Anterior cingulate cortex (tissue), 58 donors: ENCODE measurements around the gene FHIT.
"Not testable (repeated sequence)": the region's sequence is repeated elsewhere in the genome, so short reads cannot be mapped to it uniquely, and the experiment has no call there.

Experiments
- DNase-seq, 58 donors: peaks; one replicate each; lab custom pipeline; 2025; lab: John Stamatoyannopoulos, UW

FHIT gene

DNA sequence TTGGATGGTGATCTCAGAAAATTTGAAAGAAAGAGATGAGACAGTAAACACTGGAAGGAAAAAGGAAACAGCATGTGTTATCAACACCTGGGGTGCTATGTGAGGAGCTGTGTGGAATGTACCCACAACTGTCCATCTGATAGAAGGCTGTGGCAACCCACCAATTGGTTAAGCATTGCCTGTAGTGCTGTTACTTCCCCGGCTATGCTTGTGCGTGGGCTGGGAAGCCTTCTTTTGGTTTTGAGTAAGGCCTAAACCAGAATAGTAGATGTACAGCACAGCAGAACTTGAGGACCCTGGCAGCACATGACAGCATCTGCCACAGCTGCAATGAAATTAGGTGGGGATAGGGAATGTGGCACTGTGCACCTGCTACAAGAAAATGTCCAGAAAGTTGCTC is 184.5 kb downstream of the FHIT start:
- no peak for DNase-seq

DNA sequence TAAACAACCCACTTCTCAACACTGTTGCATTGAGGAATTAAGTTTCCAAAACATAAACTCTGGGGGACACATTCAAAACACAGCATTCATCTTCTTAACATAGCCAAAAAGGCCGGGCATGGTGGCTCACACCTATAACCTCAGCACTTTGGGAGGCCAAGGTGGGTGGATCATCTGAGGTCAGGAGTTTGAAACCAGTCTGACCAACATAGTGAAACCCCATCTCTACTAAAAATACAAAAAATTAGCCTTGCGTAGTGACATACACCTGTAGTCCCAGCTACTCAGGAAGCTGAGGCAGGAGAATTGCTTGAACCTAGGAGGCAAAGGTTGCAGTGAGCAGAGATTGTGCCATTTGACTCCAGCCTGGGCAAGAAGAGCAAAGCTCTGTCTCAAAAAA is 185.0 kb downstream of the FHIT start:
- not testable (repeated sequence) for DNase-seq

DNA sequence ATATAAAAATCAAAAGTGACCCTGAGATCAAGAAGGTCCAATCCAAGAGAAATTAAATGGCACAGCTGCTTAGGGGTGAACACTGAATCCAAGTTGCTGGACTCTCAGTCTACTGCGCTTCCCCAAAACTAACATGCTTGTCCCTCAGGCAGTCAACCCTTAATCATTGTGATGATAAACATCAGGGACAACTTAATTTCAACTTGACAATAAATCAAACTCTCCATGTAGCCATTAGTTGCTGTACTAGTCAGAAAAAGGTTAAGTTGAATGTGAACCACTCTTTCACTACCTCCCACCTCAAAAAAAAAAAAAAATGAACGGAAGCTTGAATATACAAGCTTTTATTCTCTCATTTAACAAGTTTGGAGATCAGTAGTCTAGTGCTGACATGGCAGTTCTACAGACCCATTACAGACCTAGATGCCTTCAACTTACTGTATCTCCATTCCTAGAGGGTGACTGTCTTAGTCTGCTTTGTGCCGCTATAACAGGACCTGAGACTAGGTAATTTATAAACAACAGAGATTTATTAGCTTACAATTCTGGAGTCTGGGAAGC is 185.7 kb downstream of the FHIT start:
- DNase-seq, result no peak

DNA sequence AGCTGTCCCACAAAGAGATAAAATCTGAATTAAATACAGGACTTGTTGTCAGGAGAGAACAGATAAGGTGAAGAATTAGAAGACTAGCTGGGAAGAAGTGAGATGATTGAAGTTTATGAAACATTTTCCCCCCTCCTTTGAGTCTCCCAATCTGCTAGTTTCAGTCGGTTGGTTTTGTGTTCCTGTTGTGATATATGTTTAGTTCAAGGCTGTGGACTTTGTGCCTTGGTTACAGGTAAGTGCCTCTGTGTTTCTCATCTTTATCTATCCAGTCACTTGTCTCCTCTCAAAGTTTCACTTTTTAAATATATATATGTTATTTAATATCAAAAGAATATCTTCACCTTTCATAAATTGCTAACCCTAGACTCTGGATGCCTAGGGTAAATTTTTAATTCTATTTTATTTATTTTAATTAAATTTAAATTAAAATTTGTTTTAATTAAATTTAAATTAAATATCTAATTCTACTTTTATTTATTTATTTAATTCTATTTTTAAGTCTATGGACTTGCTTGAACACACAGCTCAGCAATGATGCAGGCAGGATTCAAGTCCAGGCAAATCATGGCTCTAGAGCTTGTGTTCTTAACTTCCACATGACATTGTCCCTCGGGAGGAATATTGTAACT is 190.0 kb downstream of the FHIT start:
- no peak for DNase-seq

DNA sequence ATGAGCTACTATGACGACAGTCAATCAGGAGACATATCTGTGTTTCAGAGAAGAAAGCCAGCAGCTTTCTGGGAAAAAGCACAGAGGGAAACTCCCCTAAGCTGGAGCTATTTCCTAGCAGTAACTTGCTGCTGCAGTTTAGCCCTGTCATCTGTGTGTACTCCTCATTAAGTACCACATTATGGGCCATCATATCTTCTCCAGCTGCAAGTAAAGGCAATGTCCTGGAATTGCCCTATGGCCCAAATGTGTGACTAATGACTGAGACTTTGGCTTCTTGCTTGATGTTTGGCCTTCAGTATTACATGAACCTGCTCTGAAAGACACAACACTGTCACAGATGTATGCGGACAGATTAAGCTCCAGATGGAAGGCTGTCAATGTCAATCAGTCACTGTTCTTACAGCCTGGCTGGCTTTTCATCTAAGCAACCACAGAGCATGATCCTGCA is 190.8 kb downstream of the FHIT start:
- no peak for DNase-seq

DNA sequence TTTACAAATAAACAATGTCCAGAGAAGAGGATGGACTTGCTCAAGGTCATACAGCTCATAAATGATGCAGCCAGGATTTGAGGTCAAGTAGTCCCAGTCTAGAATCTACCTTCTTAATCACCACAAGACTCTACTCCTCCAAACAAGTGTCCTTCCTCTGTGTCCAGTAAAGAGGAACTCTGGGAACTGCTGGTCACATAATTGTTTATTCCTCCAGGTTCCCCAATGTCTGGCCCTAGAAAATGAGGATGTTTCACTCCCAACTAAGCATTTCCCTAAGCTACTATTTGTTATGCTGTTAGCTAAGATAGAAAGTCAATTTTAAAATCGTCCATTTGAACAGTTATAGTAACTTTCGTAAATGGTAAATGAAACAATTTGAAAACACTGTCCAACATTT is 192.4 kb downstream of the FHIT start:
- no peak for DNase-seq

DNA sequence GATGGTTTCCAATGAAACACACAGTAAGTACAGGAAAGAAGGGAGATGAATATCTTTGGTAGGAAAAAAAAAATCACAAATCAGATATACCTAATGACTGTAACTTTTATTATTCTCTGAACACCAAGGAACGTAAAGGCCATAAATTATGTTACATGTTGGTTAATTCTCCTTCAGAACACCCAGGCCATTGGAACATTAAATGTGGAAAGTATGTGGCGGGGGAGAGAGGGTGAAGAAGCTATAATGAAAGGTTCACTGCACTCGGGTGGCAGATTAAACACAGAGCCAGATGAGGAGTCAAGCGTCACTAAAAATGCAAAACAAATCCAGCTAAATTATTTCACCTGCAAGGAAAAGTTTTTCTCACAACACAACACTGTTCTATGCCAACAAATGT is 193.8 kb downstream of the FHIT start:
- DNase-seq, result no peak

DNA sequence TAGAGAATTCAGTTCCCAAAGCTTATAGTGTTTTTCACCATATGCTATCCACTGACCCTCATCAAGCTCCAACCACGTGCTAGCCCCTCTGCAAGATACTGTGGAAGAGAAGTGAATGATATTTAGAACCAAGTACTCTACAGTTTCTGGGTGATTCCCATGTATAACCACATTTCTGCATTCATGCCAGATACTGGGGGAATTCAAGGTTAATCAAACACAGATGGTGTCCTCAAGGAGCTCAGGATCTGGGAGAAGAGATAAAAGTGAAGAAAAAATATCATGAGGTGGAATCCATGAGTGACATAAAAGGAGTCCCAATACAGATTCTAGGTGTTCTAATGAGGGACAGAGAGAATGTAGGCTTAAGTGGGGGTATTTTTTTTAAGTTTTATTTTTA is 195.8 kb downstream of the FHIT start:
- DNase-seq, result no peak

DNA sequence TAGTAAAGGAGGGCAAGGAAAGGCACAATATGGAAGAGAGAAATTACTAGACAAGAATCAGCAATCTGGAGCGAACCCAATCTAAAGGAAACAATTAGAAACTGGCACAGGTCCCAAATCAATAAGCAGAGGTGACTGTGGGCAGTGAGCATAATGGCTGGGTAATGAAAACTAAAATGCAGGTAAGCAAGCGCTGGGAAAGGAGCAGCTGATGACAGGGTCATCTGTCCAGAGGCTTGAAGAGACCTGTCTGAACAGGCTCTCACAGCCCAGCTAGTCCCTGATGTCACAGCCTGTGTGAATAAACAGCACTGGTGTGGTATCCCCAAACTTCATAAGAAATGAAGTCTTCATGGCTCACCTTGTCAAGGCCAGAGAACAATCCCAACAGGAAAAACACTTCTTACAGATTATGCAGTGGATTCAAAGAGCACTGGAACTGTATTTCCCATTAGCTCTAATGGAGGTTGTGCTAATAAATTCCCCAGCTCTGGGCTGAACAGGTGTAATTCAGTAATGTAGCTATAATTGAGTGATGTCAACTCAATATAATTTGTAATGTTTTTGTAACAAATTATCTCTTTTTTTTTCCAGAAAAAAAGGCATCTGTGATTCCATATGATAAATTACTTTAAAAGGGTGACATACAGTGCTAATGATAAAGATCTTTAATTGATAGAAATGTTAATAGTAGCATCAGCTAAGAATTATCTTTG is 197.3 kb downstream of the FHIT start:
- no peak for DNase-seq

DNA sequence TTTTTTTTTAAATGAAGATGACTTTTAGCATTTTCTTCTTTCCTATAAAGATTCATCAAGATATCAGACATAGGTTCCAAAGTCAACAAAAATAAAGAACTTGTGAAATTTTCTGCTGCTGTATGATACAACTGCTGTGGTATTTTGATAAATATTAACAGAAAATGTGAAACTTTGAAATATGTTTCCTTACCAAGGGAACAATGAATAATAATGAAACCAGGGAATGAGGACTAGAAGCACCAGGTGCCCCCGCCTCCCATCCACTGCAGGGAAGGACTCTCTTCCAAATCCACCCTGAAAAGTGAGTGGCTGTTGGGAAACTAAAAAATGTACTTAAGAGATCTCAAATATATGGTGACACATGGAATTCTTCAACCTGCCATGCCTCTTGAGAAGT is 198.4 kb downstream of the FHIT start:
- DNase-seq, result no peak

DNA sequence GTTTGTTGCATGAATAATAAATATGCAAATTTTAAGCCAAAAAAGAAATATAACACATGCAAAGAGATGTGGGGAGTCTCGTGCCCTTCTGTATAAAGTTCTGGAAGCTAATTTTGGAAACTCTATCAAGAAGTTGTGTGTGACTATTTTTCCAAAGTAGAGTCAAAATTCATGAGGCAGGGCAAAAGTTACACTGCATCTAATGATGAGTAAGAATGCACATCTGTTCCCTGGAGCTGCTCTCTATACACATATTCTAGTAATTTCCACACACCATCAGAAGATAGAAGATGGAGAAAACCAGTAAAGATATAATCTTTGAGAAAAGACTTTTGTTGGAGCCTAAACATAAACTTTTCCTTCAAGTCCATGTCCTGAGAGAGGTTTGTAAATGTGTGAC is 199.6 kb downstream of the FHIT start:
- no peak for DNase-seq

DNA sequence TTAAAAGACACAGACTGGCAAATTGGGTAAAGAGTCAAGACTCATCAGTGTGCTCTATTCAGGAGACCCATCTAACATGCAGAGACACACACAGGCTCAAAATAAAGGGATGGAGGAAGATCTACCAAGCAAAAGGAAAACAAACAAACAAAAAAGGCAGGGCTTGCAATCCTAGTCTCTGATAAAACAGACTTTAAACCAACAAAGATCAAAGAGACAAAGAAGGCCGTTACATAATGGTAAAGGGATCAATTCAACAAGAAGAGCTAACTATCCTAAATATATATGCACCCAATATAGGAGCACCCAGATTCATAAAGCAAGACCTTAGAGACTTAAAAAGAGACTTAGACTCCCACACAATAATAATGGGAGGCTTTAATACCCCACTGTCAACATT is 206.1 kb downstream of the FHIT start:
- not testable (repeated sequence) for DNase-seq

DNA sequence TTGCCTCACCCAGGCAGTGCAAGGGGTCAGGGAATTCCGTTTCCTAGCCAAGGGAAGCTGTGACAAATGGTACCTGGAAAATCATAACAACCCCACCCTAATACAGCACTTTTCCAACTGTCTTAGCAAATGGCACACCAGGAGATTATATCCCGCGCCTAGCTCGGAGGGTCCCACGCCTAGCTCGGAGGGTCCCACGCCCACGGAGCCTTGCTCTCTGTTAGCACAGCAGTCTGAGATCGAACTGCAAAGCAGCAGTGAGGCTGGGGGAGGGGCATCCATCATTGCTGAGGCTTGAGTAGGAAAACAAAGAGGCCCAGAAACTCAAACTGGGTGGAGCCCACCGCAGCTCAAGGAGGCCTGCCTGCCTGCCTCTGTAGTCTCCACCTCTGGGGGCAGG is 208.1 kb downstream of the FHIT start:
- no peak for DNase-seq

DNA sequence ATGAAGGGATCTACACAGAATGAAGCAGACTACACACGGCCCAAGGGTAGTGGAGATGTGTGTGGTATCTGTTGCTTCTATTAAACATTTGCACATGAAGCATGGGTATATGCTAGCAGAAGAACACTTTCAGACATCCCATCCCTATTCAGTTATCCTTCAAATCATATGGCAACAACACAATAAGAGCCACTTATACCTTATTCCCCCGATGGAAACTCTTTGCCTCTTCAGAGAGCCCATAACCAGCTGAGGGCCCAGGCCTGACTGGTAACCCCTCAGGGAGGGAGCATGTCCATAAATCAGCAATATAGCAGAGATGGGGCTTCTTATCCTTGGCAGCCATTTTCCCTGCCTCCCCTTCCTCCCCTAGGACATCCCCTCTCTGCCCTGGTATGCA is 210.6 kb downstream of the FHIT start:
- no peak for DNase-seq

DNA sequence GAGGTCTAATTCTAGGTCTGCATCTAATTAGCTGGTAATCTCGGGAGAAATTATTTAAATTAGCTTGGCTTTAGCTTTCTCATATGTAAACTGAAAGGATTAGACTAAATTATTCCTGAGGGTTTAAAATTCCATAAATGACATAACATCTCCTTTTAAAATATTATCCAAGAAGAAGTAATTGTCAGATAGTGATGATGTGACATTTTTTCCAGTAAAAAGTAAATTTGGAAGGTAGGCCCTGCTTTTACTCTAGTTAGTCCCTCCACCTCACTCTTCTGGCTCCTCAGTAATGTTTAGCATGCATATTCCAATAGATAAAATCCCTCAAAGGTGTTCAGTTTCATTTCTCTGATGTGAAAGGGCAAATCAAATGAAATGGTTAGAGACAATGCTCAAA is 215.7 kb downstream of the FHIT start:
- DNase-seq, result no peak

DNA sequence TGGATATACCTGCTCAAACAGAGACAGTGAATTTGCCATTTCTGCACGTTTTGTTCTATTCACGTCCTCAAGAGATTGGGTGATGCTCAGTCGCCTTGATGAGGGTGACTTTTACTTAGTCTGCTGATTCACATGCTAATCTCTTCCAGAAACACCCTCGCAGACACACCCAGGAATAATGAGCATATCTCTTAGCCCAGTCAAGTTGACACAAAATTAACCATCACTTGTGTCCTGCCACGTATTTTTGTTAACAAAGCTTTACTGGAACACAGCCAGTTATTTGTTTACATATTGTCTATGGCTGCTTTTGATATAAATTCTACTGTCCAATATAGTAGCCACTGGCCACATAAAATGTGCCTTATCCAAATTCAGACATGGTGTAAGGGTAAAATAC is 218.3 kb downstream of the FHIT start:
- no peak for DNase-seq

DNA sequence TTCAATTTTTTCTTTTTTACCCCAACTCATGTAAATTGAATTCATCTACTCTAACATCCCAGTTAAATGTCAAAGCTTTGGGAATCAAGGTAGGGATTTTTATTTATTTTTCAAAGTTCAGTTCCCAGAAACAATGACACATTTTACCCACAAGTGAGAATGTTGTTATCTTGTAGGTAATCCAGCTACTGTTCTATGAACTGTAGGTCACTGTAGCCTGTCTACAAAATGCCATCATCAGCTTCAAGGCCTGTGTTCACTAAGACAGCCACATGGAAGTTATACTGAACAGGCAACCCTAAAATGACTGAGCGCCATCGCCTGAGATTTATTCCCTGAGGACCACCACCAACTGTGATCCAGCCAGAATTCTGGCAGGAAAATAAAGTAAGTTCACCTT is 219.7 kb downstream of the FHIT start:
- DNase-seq, result no peak

DNA sequence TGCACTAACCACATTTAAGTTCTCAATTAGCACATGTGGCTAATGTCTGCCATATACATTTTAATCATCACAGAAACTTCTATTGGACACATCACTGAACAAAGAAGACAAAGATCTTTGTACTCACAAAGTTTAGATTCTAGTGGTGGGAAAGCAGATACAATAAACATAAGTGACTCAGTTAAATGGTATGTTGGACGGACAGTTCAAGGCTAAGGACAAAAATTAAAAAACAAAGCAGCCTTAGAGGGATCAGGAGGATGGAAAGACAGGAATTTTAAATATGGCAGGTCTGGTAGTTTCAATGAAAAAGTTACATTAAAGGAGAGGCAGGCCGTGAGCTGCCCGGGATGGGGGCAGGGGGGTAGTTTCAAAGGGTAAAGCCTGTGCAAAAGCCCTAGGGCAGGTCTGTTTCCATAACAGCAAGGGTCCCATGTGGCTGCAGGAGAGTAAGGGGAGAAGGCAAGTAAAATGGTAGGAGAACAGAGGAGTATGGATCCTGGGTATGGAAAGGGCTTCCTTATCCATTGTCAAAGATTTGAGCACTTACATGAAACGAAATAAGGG is 220.7 kb downstream of the FHIT start:
- no peak for DNase-seq

DNA sequence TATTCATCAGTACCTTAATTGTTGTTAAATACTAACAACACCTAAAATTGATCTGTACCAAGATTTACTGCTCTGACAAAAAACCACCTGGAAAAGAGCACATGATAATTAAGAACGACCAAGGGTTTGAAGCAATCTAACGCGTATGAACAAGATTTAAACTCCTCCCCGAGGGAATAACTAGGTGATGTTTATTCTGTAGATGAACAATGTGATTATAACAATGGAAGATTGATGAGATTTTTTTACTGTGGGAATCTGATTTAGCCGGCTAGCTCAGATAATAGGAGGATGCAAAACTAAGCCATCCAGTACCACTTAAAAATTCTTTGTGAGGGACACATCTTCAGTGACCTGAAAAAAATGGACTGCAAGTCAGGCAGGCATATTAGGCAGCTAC is 222.1 kb downstream of the FHIT start:
- no peak for DNase-seq

DNA sequence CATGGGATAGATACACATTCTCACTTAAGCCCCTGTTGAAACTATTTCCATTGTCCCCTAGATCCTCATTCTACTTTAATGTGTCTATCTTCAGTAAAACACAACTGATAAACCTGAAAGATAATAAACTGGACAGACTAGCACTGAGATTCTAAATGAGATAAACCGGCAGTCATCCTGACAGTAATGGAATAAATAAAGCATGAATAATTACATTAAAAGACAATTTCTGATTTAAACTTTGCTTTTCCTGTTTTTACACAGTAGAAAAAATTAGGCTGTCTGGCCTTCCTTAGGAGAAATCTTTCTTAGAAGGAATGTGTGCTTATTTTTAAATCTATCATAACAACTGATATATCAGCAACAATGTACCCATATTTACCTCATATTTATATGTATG is 232.4 kb downstream of the FHIT start:
- no peak for DNase-seq

DNA sequence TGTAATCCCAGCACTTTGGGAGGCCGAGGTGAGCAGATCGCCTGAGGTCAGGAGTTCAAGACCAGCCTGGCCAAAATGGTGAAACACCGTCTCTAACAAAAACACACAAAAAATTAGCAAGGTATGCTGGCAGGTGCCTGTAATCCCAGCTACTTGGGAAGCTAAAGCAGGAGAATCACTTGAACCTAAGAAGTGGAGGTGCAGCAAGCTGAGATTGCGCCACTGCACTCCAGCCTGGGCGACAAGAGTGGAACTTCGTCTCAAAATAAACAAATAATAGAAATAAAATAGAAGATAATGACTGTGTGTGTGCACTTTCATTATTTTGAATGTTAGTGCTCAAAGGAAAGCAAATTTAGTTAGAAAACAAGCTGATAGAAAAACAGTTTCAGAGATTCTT is 234.2 kb downstream of the FHIT start:
- DNase-seq, result not testable (repeated sequence)

DNA sequence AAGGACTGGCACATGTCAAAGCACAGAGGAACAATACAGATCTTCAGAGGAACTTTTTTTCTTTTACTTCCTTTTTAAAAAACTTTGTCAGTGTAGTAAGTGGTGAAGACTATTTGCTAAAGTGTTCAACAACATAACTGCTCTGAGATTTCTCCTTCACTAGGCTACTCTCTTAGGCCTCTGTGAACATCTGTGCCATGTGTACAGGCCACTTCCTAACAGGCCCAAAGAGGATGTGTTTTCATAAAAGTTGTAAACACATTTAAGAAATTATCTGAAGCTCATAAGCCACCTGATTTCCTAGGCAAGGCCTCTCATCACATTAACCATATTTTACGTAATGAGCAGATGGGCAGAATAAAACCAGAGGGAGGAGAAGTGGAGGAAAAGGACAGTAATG is 235.4 kb downstream of the FHIT start:
- no peak for DNase-seq
